HG03159 (cell line): Measurements from ENCODE around the gene DCANP1.
"Not testable (repeated sequence)": the region's sequence is repeated elsewhere in the genome, so short reads cannot be mapped to it uniquely, and the experiment has no call there.

Experiments
- ATAC-seq: cut with Tn5 transposase; IDR thresholded peaks from one replicate; pipeline ENCODE4 v1.9.1; 2021; ENCODE audit warnings: mild to moderate bottlenecking, moderate library complexity; ENCODE audit not compliant: unreplicated experiment

Gene DCANP1

GRCh38 chr5:135447298-135447929 is at the start of gene DCANP1:
TSS of gene DCANP1 (minus strand) at chr5:135447348. CDS start at chr5:135447108, 240 bp downstream.
- no peak for ATAC-seq

GRCh38 chr5:135495531-135495930 is 48.4 kb upstream of the DCANP1 start:
- ATAC-seq, result not testable (repeated sequence)

- ATAC-seq, result no peak
These were observed 47.0 kb upstream of the DCANP1 start for GRCh38 chr5:135494196-135494595.

DNA sequence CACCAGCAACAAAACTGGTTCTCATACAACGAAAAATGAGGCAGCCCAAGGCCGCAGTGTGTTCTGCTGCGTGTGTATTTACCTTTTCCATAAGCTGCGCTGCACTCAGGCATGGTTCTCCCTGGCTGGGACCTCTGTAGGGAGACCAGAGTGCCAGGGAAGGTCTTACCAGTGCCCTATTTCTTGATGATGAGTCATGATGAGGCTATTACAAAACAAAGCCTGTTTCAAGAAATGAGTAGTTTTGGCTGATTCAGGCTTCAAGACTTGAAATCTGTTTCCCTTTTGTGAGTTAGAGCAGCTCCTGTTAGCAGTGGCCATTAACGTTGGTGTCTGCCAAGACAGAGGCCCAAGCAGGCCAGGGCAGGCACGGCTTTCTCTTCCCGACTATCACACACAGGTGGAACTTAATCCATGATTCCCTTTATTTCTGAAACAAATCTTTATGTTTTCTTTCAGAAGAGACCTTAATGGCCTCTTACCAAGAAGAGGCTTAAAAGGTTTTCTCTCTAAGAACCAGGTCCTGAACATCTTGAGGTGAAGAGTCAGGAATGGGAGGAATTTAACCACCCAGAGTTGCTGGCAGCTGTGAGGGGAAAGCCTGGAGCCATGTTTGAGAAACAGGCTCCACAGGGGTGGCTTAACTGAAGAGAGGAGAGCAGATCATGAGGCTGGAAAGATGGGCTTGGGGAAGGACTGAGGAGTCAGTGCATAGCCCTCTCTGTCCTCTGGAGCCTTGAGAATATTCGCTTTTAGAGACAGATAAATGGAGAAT is 46.4 kb upstream of the DCANP1 start:
- no peak for ATAC-seq

DNA sequence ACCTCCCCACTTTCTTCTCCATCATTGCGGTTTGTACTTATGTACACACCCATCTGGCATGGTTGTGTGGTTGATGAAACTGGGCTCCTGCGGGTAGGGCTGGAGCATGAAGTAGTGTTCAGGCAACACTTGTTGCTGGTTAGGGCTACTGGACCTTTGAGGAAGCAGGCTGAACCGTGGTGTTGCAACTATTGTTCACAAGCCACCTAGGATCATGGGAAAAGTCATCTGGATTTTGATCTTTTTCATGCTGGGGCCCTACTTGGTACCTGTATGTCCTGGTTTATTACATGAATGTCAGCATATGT is 45.1 kb upstream of the DCANP1 start:
- ATAC-seq, result no peak

- no peak for ATAC-seq
These were observed 44.6 kb upstream of the DCANP1 start for GRCh38 chr5:135491552-135492318.

DNA sequence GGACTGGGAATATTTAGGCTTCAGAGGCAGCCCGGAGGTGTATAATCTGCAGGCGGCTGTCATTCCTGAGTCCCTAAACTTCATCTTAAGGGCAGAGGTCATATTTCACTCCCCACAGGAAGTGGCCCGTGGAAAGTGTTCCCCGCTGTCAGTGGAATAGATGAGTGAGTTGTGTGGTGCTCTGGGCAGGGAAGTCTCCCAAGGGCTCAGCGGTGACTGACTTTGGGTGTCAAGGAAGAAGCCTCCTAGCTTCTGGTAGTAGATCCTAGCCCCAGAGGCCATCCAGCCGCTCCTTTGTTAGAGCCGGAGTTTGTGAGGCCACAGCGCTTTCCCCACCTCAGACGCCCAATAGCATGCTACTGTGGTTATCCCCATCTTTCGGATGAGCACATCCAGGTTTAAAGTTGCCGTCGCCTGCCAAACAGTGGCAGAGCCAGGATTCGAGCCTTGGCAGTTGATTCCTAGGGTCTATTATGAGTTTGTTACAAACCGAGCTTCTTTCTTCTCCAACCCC is 43.9 kb upstream of the DCANP1 start:
- no peak for ATAC-seq

DNA sequence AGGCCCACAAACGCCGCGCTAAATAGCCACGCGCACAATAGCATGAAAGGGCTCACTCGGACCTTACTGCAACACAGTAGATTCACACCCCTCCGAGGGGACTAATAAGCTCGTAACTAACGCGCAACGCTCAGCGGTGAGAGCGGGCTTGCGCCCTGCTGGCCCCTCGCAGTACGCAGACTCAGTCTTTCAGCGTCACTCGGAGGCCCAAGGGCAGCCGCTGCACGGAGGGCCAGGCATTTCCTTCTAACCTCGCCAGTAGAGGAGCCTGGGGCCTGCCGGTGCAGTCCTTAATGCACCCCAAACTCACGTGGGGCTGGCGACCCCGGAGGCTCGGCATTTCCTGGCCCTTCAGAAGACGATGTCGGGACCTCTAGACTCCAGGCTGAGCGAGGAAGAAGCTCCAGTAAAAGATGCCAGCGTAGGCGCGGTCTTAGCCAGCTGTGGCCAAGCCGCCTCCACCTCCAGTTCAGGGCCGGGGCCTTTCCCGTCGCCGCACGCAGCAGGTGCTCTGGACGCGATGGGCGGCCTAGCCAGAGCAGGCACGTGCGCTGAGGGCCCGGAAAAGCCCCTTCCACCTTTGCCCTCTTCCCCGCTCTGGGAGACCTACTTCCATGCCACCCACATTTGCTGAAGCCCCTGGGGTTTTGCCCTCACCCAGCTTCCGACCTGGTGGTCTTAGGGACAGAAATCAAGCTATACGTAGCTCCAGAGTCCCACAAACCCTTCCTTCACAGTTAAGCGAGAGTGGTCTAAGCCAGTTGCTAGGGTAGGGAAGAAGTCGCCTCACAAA is 43.3 kb upstream of the DCANP1 start:
- no peak for ATAC-seq

DNA sequence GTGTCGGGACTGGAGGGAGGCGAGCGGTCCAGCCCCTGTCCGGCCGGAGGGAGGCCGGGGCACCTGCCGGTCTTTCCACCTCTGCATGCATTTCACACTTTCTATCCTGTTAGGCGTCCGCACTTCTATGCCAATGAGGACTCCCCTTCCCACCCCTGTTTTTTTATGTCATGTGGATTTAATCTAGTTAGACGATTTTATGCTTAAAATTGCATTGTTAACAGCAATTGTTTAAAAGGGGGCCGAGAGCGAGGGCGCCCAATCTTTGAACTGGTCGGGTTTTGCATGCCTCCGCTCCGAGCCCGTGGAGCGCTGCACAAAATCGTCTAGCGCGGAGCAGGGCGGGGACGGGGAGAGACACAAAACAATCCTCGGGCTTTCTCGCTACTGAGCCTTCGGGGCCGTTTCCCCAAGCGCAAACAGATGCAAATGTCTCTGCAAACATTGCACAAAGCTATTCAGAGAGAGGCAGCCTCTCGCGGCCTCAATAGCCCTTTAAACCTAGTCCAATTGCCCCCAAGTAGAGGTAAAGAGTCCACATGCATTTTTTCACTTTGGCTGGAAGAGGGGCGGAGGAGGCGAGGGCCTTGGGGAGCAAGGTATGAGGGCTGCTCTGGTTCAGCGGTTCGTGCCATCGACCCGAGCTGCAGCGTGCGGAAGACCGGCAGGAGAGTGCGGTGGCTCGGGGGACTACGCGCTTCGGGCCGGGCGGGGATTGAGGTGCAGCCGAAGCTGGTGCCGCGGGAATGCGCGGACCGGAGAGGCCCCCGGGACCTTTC is 42.5 kb upstream of the DCANP1 start:
- ATAC-seq, result no peak

DNA sequence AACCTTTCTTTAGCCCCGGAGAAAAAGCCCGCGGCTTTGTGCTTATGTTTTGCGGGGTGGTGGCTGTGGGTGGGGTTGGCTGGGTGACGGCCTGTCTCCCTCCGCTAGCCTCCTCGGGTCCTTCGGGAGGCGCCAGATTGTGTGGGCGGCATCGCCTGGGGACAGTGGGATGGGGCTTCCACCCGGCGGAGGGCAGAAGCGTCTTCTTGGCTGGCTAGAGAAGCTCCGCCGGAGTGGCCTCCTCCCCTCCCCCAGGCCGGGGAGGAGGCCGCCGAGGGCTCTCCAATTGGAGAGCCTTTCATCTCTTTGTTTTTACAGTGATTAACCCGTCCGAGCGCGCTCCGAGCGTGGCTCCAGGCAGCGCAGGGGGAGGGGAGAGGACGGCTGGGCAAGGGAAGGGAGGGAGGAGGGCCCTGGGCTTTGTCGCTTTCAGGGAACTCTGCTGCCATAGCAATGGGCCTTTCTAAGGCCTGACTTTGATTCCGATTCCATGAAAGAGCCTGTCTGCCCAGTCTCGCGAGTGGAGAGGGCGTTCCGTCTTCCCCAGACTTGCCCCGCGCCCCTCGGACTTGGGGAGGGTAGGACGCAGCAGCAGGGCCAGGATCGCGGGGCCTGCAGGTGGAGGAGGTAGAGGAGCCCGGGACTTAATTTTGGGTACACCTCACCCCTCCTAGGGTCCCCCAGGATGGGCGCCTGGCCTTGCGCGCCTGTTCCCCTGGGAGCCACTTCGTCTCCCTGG is 41.7 kb upstream of the DCANP1 start:
- no peak for ATAC-seq

- no peak for ATAC-seq
These were observed 40.8 kb upstream of the DCANP1 start for GRCh38 chr5:135487839-135488514.

DNA sequence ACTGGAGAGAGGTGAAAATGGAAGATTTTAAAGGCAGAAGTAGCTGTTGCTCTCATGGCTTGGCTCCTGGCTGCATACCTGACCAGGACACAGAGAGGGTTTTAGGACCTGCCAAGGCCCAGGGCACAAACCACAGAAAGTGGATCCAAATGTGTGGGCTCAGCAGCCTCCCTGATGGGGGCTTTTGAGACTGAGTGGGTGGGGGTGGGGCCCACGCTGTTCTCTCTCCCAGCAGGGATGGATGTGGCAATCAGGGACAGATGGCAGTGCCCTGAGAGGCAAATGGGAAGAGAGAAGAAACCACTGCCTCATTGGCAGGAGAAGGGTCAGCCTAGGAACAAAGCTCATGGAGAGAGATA is 39.9 kb upstream of the DCANP1 start:
- no peak for ATAC-seq

DNA sequence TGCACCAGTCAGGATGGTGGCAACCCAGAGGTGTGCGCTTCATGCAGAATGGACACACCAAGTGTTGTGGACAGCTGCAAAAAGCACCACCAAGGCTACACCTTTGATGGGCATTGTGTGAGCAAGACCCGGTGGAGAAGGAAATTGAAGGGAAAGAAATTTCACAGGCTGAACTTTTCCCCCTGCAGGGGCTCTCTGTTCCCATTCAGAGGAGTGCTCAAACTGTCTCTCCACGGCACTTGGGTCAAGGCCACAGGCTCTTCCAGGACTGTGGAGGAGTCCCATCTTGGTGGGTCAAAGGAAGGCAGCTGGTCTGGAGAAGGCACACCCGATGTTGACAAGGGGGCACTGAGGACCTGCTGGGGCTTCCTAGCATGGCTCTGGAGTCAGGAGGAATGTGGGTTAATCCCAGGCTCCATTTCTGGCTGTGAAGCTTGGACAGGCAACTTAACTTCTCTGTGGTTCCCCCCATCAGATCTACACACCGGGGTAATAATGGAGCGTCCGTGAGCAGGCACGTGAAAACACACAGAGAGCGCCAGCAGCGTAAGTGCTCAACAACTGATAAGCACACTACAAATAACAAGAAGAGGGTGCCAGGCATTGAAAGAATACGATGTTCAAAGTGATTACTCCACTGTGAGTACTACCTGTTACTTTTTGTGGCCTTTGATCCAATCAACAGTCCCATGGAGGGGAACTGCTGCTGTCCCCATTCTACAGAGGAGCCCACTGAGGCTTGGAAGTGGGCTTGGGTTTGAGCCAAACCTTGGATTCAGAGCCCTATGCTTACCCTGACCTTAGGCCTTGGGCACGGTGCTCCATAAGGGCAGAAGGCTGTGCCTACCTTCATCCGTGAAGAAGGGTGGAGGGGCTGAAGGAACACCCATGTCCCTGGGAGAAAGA is 39.2 kb upstream of the DCANP1 start:
- ATAC-seq, result no peak

DNA sequence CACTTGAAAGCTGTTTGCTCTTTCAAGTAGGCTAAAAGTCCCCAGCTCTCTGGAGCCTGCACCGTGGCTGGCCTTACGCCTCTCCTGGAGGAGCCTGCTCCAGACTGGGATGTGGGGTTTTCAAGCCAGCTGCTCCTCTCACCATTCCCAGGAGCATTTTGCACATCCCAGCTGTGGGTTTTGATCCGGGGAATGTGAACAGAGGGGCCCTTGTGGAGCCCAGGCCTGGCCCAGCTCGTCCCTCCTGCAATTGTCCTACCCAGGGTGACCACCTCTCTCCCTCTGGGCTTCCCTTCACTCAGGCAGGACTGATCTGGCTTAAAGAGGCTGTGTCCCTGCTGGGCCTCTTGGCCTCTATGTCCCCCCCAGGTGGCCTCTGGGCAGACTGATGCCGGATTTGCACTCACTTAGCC is 37.5 kb upstream of the DCANP1 start:
- ATAC-seq, result no peak

- no peak for ATAC-seq
These were observed 36.1 kb upstream of the DCANP1 start for GRCh38 chr5:135483254-135483653.

- ATAC-seq, result no peak
These were observed 35.3 kb upstream of the DCANP1 start for GRCh38 chr5:135482381-135482933.

DNA sequence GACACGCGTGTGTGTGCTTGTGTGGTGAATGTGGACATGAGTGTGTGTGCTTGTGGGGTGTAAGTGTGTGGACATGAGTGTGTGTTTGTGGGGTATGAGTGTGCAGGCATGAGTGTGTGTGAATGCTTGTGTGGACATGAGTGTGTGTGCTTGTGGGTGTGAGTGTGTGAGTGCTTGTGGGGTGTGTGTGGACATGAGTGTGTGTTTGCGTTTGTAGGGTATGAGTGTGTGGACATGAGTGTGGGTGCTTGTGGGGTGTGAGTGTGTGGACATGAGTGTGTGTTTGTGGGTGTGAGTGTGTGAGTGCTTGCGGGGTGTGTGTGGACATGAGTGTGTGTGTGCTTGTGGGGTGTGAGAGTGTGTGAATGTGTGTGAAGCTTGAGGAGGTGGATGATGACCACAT is 34.8 kb upstream of the DCANP1 start:
- no peak for ATAC-seq

- ATAC-seq, result no peak
These were observed 34.2 kb upstream of the DCANP1 start for GRCh38 chr5:135481387-135481786.
